IMR-90 (cell line): ENCODE data around the gene PAFAH1B2.

Source experiments
- CEBPB ChIP-seq: IDR thresholded peaks from 2 replicates; pipeline ENCODE4 v1.6.1; 2012; ENCODE audit warnings: low read depth, low read length, improper control_type of control experiment
- CTCF ChIP-seq: conservative IDR thresholded peaks from 2 replicates; pipeline ENCODE4 v1.5.1; 2012; ENCODE audit warnings: mild to moderate bottlenecking, low read depth, low read length, improper control_type of control experiment
- NFE2L2 ChIP-seq: fragments of 150-350 bp; IDR thresholded peaks from 2 replicates; pipeline ENCODE4 v1.6.1; 2016; ENCODE audit warnings: low read depth, mild to moderate bottlenecking, low read length
- POLR2A ChIP-seq: IDR thresholded peaks from 2 replicates; pipeline ENCODE4 v1.6.1; 2012; ENCODE audit warnings: mild to moderate bottlenecking, low read depth, low read length
- RAD21 ChIP-seq: IDR thresholded peaks from 2 replicates; pipeline ENCODE4 v1.6.1; 2012; ENCODE audit warnings: low read length, improper control_type of control experiment
- USF2 ChIP-seq: fragments of 150-350 bp; IDR thresholded peaks from 2 replicates; pipeline ENCODE4 v1.6.1; 2017; ENCODE audit warnings: mild to moderate bottlenecking, antibody characterized with exemption, low read length, low read depth

- TF ChIP-seq CTCF, result no peak
- no peak for TF ChIP-seq NFE2L2
- no peak for TF ChIP-seq POLR2A
- no peak for TF ChIP-seq CEBPB
- no peak for TF ChIP-seq RAD21
- no peak for TF ChIP-seq USF2
Observed at GRCh38 chr11:117198613-117199012, 54.5 kb downstream of the PAFAH1B2 start.
